ENCODE data around the gene PITX3. TPM values are rescaled to one million over a fixed set of nuclear protein-coding genes. Genes with fewer than 3 reads are reported as not detected.

PITX3 gene
- total and polyA plus RNA-seq, 9 of the 15 experiments (the other 6 are each of a cell fraction or from before 2014, with no cell fraction given): 0.30 to 0.98 (median 0.95) TPM; not detected in 6

DNA sequence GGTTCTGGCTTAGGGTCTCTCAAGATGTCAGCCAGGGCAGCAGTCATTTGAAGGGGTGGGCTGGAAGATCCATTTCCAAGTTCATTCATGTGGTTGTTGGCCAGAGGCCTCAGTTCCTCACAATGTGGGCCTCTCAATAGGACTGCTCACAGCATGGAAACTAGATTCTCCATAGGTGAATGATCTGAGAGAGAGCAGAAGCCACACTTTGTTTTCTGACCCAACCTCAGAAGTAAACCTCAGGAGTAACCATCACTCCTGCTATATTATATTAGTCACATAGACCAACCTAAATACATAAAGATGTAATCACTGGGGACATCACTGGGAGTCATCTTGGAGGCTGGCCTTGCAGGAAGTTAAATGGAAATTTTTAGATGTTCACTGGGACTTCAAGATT is 46.2 kb upstream of the PITX3 start:
- peaks cover 62% of the 10 kb centered on the region for H3K79me2 ChIP-seq (ENCODE audit: control insufficient read depth, insufficient read depth, low read length)
- H3K9me3 ChIP-seq (replicated peaks; ENCODE audit: control insufficient read depth, insufficient read depth, low read depth, low read length): no peaks in the 10 kb centered on the region
- no peaks in the 10 kb centered on the region for H3K27me3 ChIP-seq (ENCODE audit: control insufficient read depth in 2 of 2, insufficient read depth in 2 of 2, low read length in 2 of 2)
- H3K27ac ChIP-seq (ENCODE audit: extremely low read depth, low read depth, low read length): no peak overlapping the region
- ChIA-PET CTCF (ENCODE audit: low intra/inter-chr PET ratio) (no interaction called here), POLR2A (no interaction called here)
- no peak overlapping the region for H3K9ac ChIP-seq (ENCODE audit: insufficient read depth in 1 of 2, low read depth in 2 of 2, low read length in 2 of 2)
- H3K9me1 ChIP-seq (ENCODE audit: control insufficient read depth, insufficient read depth, low read length): no peaks in the 10 kb centered on the region
- H3K4me1 ChIP-seq (replicated peaks in 1 of 2; ENCODE audit: control insufficient read depth in 2 of 2, insufficient read depth in 2 of 2, low read length in 2 of 2): peaks cover 0 to 17% of the 10 kb centered on the region in 2 experiments; a peak in 3 of 5 replicates
- H3K36me3 ChIP-seq (ENCODE audit: control insufficient read depth, insufficient read depth, low read length): peaks cover 20% of the 10 kb centered on the region
- in situ Hi-C loops (cut with MboI): no loop called here
- no peak overlapping the region for H2AFZ ChIP-seq (ENCODE audit: low read depth, low read length)
- H4K20me1 ChIP-seq (replicated peaks; ENCODE audit: control insufficient read depth, insufficient read depth, low read length): no peaks in the 10 kb centered on the region; the same call in 1 of the 2 replicates
- H3K4me2 ChIP-seq (ENCODE audit: insufficient read depth, low read length): no peak overlapping the region
- H3K4me3 ChIP-seq: no peak overlapping the region
- FAIRE-seq (no peak), ATAC-seq (no peak), DNase-seq (ENCODE audit: extremely low read depth in 1 of 4, low spot score in 3 of 4) (no peak)
- BruUV-seq (replicated peaks): no TSS peak
- intact Hi-C loops (cut with micrococcal nuclease): no loop called here
- TF ChIP-seq ERF (CRISPR knock-in tag; IDR thresholded peaks at IDR 0.05) (no peak), GTF2F1 (IDR thresholded peaks at IDR 0.05; ENCODE audit: low read depth, low read length) (no peak), FOXK2 (conservative IDR thresholded peaks at IDR 0.05 in 1 of 2, IDR thresholded peaks at IDR 0.05 in 1 of 2; ENCODE audit: low read depth in 2 of 2) (no peak), ZNF143 (CRISPR knock-in tag; IDR thresholded peaks at IDR 0.05) (no peak), PHTF2 (CRISPR knock-in tag; IDR thresholded peaks at IDR 0.05) (no peak), ZNF224 (CRISPR knock-in tag; IDR thresholded peaks at IDR 0.05) (no peak), NFE2 (IDR thresholded peaks at IDR 0.05; ENCODE audit: low read depth) (no peak), MTA2 (IDR thresholded peaks at IDR 0.05; ENCODE audit: low read depth) (no peak), MTF1 (CRISPR knock-in tag; IDR thresholded peaks at IDR 0.05; ENCODE audit: borderline replicate concordance) (no peak), RFX1 (IDR thresholded peaks at IDR 0.05) (no peak), MCM7 (IDR thresholded peaks at IDR 0.05) (no peak), U2AF2 (optimal IDR thresholded peaks at IDR 0.05; ENCODE audit: low read depth, low read length) (no peak), ZNF263 (CRISPR knock-in tag; IDR thresholded peaks at IDR 0.05; ENCODE audit: borderline replicate concordance) (no peak), ARHGAP35 (IDR thresholded peaks at IDR 0.05; ENCODE audit: partially characterized antibody) (no peak), NELFE (IDR thresholded peaks at IDR 0.05; ENCODE audit: insufficient read depth, insufficient read length) (no peak)
- TF ChIP-seq, protein P1, sequence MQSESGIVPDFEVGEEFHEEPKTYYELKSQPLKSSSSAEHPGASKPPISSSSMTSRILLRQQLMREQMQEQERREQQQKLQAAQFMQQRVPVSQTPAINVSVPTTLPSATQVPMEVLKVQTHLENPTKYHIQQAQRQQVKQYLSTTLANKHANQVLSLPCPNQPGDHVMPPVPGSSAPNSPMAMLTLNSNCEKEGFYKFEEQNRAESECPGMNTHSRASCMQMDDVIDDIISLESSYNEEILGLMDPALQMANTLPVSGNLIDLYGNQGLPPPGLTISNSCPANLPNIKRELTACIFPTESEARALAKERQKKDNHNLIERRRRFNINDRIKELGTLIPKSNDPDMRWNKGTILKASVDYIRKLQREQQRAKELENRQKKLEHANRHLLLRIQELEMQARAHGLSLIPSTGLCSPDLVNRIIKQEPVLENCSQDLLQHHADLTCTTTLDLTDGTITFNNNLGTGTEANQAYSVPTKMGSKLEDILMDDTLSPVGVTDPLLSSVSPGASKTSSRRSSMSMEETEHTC (IDR thresholded peaks at IDR 0.05): no peak
- TF ChIP-seq, protein P2, sequence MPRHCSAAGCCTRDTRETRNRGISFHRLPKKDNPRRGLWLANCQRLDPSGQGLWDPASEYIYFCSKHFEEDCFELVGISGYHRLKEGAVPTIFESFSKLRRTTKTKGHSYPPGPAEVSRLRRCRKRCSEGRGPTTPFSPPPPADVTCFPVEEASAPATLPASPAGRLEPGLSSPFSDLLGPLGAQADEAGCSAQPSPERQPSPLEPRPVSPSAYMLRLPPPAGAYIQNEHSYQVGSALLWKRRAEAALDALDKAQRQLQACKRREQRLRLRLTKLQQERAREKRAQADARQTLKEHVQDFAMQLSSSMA (CRISPR knock-in tag; IDR thresholded peaks at IDR 0.05): no peak
- TF ChIP-seq, protein P3, sequence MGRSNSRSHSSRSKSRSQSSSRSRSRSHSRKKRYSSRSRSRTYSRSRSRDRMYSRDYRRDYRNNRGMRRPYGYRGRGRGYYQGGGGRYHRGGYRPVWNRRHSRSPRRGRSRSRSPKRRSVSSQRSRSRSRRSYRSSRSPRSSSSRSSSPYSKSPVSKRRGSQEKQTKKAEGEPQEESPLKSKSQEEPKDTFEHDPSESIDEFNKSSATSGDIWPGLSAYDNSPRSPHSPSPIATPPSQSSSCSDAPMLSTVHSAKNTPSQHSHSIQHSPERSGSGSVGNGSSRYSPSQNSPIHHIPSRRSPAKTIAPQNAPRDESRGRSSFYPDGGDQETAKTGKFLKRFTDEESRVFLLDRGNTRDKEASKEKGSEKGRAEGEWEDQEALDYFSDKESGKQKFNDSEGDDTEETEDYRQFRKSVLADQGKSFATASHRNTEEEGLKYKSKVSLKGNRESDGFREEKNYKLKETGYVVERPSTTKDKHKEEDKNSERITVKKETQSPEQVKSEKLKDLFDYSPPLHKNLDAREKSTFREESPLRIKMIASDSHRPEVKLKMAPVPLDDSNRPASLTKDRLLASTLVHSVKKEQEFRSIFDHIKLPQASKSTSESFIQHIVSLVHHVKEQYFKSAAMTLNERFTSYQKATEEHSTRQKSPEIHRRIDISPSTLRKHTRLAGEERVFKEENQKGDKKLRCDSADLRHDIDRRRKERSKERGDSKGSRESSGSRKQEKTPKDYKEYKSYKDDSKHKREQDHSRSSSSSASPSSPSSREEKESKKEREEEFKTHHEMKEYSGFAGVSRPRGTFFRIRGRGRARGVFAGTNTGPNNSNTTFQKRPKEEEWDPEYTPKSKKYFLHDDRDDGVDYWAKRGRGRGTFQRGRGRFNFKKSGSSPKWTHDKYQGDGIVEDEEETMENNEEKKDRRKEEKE (IDR thresholded peaks at IDR 0.05; ENCODE audit: borderline replicate concordance in 1 of 2, control insufficient read depth in 1 of 2, low read depth in 2 of 2, low read length in 1 of 2): no peak
- TF ChIP-seq, protein P4, sequence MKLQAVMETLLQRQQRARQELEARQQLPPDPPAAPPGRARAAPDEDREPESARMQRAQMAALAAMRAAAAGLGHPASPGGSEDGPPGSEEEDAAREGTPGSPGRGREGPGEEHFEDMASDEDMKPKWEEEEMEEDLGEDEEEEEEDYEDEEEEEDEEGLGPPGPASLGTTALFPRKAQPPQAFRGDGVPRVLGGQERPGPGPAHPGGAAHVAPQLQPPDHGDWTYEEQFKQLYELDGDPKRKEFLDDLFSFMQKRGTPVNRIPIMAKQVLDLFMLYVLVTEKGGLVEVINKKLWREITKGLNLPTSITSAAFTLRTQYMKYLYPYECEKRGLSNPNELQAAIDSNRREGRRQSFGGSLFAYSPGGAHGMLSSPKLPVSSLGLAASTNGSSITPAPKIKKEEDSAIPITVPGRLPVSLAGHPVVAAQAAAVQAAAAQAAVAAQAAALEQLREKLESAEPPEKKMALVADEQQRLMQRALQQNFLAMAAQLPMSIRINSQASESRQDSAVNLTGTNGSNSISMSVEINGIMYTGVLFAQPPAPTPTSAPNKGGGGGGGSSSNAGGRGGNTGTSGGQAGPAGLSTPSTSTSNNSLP (IDR thresholded peaks at IDR 0.05; ENCODE audit: borderline replicate concordance, low read depth, low read length): no peak
